Epithelial cell of proximal tubule (primary cell): Measurements from ENCODE around the gene KLK11. TPM values are rescaled to one million over a fixed set of nuclear protein-coding genes. Genes with fewer than 3 reads are reported as not detected.

Source experiments
- DNase-seq: peaks from one replicate; pipeline ENCODE4 v3.0.0-alpha.2; 2011; ENCODE audit warnings: low read depth
- H3K4me3 ChIP-seq: 2 replicates; pipeline ENCODE4 v1.5.1; 2011; ENCODE audit warnings: low read depth, mild to moderate bottlenecking, low read length
- CTCF ChIP-seq: conservative IDR thresholded peaks from 2 replicates; pipeline ENCODE4 v1.5.1; 2012; ENCODE audit warnings: low read depth, mild to moderate bottlenecking, low read length
- total RNA-seq: library from RNA; depleted of rRNA; stranded (reverse); fragments of >200 nt; gene quantifications from 2 replicates; pipeline ENCODE4 v1.2.3, GENCODE V29; 2015

The KLK11 gene
- total RNA-seq, 1 donor from 2014 or later = not detected

GRCh38 chr19:51044327-51044726 is 17.9 kb upstream of the KLK11 start:
- TF ChIP-seq CTCF = no peak
- DNase-seq = no peak
- H3K4me3 ChIP-seq = no peak overlapping the region

GRCh38 chr19:51043497-51043896 is 17.1 kb upstream of the KLK11 start:
- TF ChIP-seq CTCF = no peak
- no peak for DNase-seq
- H3K4me3 ChIP-seq = no peak overlapping the region

- H3K4me3 ChIP-seq = no peak overlapping the region
- no peak for DNase-seq
- no peak for TF ChIP-seq CTCF
Observed at GRCh38 chr19:51040151-51040550, 13.7 kb upstream of the KLK11 start.

GRCh38 chr19:51036519-51036918 is 10.1 kb upstream of the KLK11 start:
- no peak for DNase-seq
- H3K4me3 ChIP-seq = no peak overlapping the region
- no peak for TF ChIP-seq CTCF

GRCh38 chr19:51034704-51035103 is 8.3 kb upstream of the KLK11 start, which contains the start of gene KLK12:
Gene KLK12, minus strand, starts transcription at chr19:51035002. Its CDS starts 381 bp downstream, at chr19:51034621.
- DNase-seq = no peak
- no peak for TF ChIP-seq CTCF

GRCh38 chr19:51031880-51032225 is 5.4 kb upstream of the KLK11 start:
- DNase-seq = no peak
- no peak for TF ChIP-seq CTCF
- H3K4me3 ChIP-seq = no peak overlapping the region

More at GRCh38 chr19:51034704-51035103, 8.3 kb upstream of the KLK11 start, which contains the start of gene KLK12:
- no peak within 1 kb of the TSS for H3K4me3 ChIP-seq

- TF ChIP-seq CTCF = no peak
- H3K4me3 ChIP-seq = no peak overlapping the region
- no peak for DNase-seq
Observed at GRCh38 chr19:51031220-51031879, 4.9 kb upstream of the KLK11 start.
